GM18951 (cell line): Measurements from ENCODE around the gene AKAP13.

Experiments used
- POLR2A ChIP-seq: IDR thresholded peaks from 4 replicates; pipeline ENCODE4 v1.6.1; 2011; ENCODE audit warnings: mild to moderate bottlenecking; ENCODE audit not compliant: insufficient read length, insufficient read depth; ENCODE audit errors: extremely low read depth
- in situ Hi-C: fragments of 300-500 bp; cut with MboI; formaldehyde crosslinking; loops from one replicate; pipeline ENCODE4 v1.12.0; 2022; ENCODE audit warnings: low sequenced_read_pairs, mixed read lengths, inconsistent platforms; ENCODE audit not compliant: unreplicated experiment

AKAP13 gene

GRCh38 chr15:85757073-85757938 is 376.9 kb downstream of the AKAP13 start:
- TF ChIP-seq POLR2A: no peak
- in situ Hi-C loops: no loop called here

- in situ Hi-C loops: no loop called here
- no peak for TF ChIP-seq POLR2A
Measured at GRCh38 chr15:85757939-85758654, 377.7 kb downstream of the AKAP13 start.

- no peak for TF ChIP-seq POLR2A
- in situ Hi-C loops: no loop called here
Measured at GRCh38 chr15:85758655-85758978, 378.2 kb downstream of the AKAP13 start.

- TF ChIP-seq POLR2A: no peak
- in situ Hi-C loops: no loop called here
Measured at GRCh38 chr15:85759376-85759775, 379.0 kb downstream of the AKAP13 start.

- in situ Hi-C loops: no loop called here
Measured at GRCh38 chr15:85760049-85760448, 379.6 kb downstream of the AKAP13 start.

GRCh38 chr15:85760531-85761371 is 380.3 kb downstream of the AKAP13 start:
- TF ChIP-seq POLR2A: no peak
- in situ Hi-C loops: no loop called here

More at GRCh38 chr15:85760049-85760448, 379.6 kb downstream of the AKAP13 start:
- no peak for TF ChIP-seq POLR2A

GRCh38 chr15:85761635-85762034 is 381.2 kb downstream of the AKAP13 start:
- TF ChIP-seq POLR2A: no peak
- in situ Hi-C loops: no loop called here

- no peak for TF ChIP-seq POLR2A
- in situ Hi-C loops: no loop called here
Measured at GRCh38 chr15:85762039-85762755, 381.8 kb downstream of the AKAP13 start.

- in situ Hi-C loops: no loop called here
- TF ChIP-seq POLR2A: no peak
Measured at GRCh38 chr15:85762756-85763127, 382.3 kb downstream of the AKAP13 start.

GRCh38 chr15:85763157-85763556 is 382.8 kb downstream of the AKAP13 start:
- in situ Hi-C loops: no loop called here
- no peak for TF ChIP-seq POLR2A

GRCh38 chr15:85763673-85764633 is 383.6 kb downstream of the AKAP13 start:
- in situ Hi-C loops: no loop called here
- no peak for TF ChIP-seq POLR2A
